ENCODE results near the gene STK24.
A peak's percentile ranks its signal among the peaks of the same experiment; 100 is the strongest.

The STK24 gene

DNA sequence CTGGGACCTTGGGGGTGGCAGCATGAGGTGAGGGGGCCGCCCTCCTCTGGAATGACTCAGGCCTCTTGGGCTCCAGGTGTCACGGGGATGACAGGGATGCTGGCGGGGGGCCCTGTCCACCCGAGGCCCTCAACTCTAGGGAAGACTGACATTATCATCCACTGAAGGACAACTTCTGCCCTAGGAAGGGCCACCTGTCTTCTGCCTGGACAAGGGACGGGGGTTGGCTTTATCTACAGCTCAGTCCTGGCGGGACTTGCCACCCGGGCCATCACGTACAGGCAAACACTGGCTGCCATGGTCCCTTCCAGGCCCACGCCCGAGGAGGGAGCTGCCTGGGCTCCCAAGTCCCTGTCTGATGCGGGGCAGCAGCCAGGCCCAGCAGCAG is 130.7 kb downstream of the STK24 start:
- DNase-seq, result no peak

DNA sequence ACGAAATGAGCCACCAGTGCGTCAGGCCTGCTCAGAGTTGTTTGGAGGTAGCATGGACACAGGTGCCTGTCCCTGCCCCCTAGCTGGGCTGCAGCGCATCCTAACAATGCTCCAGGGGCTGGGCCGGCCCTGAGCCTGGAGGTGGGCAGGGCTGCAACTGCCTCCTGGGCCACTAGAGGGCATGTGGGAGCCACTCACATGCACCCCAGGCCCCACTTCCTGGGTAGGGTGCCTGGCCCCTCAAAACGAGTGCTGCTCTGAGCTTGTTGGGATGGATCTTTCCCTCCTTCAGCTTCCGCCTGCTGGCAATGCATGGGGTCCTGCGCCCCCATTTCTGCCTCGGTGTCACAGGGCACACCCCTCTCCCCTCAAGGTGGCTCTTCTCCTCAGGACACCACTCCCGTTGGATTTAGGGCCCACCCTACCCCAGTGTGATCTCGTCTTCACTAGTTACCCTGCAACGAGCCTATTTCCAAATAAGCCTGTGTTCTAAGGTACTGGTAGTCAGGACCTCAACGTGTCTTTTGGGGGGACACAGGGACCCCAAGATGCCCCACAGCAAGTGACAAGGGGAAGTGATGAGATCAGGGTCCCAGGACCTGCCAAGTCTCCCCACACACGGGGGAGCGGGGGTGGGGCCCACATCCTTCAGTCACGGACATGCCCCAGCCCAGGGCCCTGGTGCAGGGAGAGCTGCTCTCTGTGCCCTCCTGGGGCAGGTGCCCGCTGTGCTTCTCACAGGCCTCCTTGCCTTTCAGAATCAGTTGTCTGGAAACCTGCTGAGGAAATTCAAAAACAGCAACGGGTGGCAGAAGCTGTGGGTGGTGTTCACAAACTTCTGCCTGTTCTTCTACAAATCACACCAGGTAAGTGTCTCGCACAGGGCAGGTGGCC is 131.3 kb downstream of the STK24 start:
- DNase-seq, result peak; percentile 72 to 73

DNA sequence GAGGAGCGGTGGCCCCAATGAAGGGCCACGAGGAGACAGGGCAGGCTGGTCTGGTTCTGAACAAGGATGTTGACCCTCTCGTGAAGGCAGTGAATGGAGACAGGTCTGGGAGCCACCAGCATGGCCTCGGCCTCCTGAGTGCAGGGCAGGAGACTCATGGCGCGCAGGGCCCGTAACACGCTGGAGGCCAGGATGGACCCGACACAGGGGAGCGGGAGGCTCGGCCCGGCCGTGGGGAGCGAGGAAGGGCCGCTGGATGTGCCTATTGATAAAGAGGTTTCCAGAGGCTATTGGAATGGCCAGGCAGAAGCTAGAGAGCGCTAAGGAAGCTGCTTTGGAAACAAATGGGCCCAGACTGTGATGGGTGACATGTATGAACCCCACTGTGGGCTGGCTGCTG is 132.5 kb downstream of the STK24 start:
- no peak for DNase-seq

DNA sequence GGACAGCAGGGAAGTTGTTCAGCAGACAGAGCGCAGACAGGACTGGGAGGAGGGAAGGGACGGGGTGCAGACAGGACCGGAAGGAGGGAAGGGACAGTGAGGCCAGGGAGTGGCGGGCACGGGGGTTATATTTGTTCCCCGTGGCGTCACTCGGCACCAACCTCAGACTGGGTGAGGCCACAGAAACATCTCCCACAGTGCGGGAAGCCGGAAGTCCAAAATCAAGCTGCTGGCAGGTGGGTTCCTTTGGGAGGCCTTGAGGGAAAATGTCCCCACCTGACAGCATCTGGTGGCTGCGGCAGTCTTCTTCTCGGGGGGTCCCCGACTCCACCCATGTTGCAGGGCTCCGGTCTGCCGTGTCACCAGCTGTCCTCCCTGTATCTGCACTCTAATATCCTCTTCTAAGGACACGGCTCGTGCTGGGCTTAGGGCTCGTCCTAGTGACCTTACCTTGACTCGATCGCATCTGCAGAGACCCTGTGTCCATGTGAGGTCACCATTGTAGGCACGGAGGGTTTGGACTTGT is 133.0 kb downstream of the STK24 start:
- DNase-seq, result no peak

DNA sequence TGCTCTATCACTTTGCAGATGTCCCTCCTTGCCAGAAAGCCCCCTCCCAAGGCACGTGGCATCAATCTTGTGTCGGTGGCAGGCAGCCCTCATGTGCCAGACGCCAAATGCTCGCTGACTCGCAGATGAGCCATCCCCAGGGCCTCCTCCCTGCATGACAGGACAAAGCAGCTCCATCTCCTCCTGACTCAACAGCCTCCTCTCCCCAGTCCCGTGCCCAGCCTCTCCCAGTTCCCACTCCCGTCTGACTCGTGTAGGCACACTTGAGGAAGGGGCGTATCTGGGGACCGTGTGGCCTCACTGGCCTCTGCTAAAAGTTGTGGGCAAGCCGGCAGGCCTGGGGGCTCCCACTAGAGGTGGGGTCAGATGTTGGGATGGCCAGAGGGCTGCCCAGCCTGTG is 133.6 kb downstream of the STK24 start:
- DNase-seq, result no peak

DNA sequence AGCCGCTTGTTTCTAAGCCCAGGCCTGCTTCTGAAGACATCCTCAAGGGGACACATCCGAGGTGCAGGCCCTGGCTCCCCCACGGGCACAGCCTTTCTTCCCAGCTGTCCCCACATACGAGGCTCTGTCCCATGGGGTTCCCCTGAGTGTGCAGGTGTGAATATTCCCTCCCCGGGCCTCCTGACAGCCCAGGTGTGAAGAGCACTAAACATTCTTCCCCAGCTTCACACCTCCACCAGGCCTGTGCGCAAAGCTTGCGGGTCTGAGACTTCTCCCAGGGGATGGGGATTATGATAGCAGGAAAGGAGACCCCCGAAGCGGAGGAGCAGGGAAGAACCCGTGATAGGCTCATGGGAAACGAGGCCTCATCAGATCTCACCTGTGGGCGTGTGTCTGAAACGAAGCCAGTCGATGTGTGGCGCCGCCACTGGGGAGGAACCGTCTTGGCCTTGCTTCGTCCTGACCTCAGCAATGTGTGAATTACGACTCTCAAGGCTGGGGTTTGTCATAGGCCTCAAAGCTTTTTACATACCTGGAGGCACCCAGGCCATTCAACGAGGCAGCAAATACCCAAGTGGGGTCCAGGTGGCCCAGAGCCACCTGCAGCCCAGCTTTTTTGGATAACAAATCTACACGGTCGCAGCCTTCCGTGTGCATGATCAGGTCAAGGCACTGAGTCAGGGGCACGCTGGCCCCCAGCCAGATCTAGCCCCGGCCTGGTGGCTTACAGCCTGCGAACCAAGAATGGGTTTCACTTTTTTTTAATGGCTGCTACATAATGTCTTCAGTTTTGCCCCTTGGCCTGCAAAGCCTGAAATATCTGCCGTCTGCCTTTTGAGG is 134.3 kb downstream of the STK24 start:
- DNase-seq, result no peak

DNA sequence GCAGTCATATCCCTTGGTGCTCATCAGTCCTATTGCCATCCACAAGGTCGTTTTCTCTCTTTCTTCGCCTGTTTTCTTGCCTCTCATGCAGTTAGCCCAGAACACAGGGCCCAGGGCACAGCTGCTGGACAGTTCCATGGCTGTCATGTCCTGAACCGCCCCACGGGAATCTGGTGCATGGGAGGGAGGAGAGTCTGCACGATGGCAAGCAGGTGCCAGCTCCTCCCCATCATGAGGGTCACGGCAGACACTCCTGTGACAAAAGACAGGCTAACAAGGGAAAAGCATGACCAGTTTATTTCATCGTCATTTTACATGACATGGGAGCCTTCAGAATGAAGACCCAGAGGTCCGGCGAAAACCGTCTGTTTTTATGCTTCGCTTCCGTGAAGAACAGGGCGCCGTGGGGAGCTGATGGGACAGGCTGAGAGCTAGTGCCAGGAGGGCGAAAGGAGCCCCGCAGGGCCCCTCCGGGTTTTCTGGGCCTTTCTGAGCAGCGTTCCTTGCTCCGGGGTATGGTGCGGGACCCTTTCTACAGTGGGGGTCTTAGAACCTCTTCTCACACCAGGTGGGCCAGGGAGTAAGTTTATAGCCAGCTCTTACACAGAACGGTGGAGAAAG is 135.7 kb downstream of the STK24 start:
- DNase-seq, result no peak

DNA sequence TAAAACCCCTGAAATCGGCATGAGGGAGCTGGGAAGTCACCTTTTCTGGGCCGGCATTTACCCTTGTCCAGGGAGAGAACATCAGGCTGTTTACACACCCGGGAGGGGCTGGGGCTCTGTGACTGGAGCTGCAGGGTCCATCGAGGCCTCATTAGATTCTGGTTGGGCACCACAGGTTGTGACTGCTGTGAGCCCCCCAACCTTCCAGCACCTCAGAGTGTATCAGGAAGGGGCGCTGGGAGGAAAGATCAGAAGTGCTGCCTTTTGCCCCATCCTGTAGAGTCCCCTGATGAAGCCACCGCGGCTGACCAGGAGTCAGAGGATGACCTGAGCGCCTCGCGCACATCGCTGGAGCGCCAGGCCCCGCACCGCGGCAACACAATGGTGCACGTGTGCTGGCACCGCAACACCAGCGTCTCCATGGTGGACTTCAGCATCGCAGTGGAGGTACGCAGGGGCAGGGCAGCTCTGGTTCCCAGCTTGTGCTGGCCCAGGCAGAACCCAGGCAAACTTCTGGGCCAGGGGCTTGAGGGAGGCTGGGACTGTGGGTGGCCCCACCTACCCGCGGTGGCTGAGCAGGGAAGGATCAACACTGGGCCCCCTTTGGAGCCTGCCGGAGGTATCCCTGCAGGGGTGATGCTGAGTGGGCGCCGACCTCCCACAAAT is 136.4 kb downstream of the STK24 start:
- DNase-seq, result no peak

DNA sequence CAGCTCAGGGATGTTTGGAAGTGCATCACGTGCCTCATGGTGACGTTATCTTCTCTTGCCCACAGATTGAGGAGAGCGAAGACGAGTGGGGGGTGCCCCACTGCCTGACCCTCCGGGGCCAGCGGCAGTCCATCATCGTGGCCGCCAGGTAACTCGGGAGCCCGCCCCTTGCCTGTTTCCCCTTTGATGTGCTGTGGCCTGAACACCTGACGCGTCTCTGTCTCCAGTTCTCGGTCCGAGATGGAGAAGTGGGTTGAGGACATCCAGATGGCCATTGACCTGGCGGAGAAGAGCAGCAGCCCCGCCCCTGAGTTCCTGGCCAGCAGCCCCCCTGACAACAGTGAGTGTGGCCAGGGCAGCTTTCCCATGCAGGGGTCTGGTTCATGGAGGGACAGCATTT is 137.0 kb downstream of the STK24 start:
- no peak for DNase-seq

DNA sequence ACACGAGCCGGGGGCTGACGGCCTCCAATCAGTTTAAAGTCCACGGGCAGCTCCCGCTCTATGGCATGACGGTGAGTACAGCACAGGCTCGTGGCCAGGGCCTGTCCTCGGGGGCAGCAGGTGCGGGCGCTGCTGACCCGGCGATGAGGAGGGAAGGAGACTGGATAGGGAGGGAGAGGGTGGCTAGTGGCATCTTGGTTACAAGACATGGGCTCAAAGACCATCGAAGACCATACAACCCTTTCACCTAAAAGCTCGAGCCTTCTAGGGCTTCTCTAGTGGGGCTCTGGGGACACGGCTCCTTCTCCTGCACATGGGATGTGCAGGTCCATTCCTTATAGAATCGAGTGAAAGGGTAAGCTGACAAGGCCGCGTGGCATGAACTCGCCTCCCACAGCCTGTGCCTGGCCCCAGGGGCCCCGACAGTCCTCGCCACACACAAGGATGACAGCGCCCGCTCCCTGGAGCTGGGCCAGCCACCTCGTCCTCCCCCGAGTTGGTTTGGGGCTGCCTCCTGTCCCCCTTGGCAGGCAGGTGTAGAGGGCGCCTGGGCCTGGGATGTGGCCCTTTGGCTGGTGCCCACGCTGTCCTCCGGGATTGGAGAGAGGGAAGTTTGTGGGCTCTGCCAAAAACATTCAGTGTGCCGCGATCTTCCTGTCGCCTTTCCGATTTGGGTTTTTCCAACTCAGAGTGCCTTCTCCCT is 137.6 kb downstream of the STK24 start:
- DNase-seq, result no peak

DNA sequence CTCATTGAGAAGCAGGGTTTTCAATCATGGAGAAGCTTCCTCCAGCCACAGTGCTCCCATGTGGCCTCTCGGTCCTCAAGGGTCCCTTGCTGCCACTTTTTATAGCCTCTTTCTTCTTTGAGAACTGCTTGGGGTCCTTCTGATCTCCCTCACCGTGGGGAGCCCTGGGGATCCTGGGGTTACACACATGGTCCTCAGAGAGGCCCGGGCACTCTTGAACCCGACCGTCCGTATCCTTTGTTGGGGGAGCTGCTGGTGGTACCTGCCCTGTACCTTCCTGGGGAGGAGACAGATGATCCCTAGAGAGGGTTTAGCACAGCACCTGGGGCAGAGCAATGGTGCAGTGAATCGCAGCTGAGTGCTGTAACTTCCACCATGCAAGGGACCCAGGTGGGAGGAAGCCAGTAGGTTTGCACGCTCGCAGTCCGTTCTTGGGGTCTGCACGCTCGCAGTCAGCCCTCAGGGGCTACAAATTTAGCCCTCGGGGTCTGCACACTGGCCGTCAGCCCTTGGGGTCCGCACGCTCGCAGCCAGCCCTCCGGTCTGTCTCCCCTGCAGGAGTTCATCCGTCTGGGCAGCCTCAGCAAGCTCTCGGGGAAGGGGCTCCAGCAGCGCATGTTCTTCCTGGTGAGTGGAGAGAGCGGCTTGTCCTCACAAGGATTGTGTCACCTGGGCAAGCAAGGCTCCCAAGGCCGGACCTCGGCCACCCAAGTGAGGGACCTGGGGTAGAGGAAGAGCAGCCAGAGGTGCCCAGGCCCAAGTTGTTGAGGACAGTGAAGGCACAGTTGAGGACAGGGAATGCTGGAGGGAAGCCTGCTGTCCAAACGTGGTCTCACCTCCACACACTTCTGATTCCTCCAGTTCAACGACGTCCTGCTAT is 138.4 kb downstream of the STK24 start:
- DNase-seq, result no peak

DNA sequence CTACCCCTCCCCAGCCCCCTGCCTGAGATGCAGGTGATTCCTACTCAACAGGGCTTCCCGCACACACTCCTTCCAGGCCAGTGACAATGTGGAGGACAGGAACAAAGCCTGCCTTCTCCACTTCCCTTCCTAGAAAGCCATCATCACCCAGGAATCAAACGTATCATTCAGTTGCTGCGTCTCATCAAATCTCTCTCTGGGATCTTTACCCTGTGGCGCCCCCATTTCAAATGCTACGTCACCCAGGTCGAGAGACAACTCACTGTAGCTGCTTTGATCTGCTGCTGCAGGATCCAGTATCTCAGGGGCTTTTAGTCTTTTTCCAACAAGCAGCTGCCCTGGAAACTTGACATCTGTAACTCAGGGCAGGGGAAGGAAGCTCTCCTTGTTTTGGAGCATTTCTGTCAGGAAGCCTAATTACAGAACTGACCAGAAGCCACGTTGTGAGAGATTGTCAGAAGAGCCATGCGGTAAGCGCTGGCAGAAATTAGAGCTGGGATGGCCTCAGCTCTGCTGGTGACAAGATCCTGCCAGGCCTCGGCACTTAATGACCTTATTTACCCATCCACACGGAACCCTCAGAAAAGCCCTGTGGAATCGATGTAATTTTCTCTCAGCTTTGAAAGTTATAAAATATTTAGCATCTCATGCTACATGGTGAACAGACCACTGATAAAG is 140.5 kb downstream of the STK24 start:
- no peak for DNase-seq

DNA sequence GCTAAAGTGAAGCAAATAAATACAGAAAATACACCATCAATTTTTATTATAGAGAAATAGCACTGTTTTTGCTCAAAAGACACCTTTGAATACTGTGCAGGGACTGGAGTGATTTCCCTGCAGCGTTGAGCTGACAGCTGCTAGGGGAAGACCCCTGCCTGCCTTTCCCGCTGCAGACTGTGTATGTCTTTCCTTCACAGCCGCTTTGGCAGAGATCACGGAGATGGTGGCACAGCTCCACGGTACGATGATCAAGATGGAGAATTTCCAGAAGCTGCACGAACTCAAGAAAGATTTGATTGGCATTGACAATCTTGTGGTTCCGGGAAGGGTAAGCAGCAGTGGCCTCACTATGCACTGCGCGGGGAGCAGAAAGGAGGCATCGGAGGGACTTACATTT is 141.5 kb downstream of the STK24 start:
- no peak for DNase-seq

DNA sequence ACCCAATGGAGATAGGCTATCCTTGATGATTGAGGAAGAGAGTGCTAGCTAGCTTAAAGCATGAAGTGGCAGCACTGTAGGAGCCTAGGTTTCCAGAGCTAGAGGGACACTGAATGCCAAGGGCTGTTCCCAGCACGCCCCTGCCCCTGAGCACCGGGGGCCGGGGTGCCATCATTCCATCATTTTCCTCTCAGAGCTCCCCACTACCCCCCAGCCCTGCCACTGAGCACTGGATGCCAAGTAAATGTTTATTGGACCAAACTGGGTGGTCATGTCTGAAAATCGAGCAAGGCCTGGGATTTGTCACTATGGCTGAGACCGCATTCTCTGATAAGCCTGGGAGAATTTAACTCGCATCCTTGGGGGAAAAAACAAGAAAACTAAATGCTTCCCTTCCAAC is 142.8 kb downstream of the STK24 start:
- no peak for DNase-seq

DNA sequence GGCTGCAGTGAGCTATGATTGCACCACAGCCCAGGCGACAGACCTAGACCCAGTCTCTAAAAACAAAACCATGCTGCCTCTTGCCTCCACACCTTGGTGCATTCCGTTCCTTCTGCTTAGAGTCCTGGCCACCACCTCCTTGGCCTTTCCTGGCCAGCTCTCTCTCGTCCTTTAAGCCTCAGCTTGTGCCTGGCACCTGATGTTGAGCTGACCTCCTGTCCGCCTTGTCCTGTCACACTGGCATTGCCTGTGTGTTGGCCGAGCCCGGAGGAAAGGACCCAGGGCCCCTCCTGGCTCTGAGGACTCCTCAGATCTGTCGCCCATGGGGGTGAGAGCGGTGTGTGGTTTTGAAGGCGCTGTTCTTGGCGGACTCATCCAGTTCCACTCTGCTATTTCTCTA is 143.3 kb downstream of the STK24 start:
- DNase-seq, result no peak

DNA sequence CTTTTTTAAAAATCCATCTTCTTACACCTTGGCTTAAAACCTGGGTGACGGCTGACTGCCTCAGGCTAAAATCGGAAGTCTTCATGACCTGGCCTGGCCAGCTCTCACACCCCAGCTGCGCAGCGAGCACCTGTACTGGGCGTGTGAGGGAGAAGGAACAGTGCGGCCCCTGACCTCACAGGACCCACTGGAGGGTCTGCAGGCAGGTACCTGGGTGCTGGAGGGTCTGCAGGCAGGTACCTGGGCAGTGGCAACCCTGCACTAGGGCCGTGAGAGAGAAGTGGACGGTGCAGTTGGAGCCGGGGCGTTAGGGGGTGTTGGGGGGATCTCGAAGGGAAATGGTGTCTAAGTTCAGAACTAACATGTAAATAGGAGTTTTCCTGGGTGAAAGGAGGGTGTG is 144.3 kb downstream of the STK24 start:
- DNase-seq, result no peak

DNA sequence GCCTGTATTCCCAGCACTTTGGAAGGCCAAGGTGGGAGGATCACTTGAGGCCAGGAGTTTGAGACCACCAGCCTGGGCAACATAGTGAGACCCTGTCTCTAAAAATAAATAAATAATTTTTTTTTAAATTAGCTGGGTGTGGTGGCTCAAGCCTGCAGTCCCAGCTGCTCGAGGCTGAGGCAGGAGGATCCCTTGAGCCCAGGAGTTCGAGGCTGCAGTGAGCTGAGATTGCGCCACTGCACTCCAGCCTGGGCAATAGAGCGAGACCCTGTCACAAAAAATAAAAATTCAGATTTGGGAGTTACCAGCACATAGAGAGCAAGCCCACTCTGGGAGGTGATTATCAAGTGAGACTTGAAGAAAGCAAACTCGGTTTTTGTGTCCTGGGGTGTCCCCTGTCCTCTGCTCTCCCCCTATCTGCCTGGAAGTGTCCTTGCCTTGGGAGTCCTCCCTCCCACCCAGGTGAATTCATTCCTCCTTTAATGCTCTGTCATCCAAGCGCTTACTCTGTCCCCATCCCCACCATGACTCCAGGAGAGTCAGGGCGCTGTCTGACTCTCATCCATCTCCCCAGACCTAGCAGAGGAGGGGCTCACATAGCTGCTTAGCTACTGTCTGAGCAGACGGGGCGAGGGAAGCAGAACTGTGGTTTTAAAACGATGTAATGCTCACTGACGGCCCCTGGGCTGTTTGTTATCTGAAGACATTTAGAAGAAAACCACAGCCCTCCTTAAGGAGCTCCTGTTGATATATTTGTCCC is 146.8 kb downstream of the STK24 start:
- no peak for DNase-seq

DNA sequence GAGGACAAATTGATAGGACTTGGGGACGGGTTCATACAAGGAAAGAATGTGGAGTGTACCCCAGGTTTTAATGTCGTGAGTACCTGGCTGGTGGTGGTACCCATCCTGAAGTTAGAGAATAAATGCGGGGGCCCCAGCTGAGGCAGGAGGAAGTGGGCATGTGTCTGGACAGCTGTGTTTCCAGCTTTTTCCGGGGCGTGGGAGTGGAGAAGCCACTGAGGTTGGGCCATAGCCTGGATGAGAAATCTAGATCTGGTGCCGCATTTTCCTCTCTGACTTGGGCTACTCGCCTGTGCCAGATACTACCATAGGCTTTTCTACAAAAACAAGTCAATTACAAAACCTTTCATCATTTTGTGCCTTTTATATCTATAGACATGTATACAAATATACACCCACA is 147.4 kb downstream of the STK24 start:
- no peak for DNase-seq

DNA sequence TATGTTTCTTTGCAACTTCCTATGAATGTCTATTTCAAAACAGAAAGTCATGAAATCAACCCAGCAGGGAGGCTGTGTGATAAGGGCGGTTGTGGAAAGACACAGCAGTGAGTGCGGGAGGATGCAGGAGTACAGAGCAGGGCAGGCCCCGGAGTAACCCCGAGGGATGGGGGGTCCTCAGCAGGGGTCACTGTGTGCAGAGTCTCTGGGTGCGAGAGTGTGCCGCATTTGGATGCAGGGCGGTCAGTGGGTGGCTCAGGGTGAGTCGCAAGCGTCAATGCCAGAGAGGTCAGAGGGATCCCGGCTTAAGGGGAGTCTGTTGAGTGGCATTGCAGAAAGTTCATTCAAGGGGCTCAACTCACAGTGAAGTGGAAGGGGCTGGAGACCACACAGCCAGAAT is 147.8 kb downstream of the STK24 start:
- no peak for DNase-seq
